Measurements from ENCODE around the gene KCMF1.

GRCh38 chr2:84969511-84970209 lies 1.3 kb upstream of the KCMF1 start:
- no peak for TF ChIP-seq CHD4 (IDR thresholded peaks at IDR 0.05)
- no peak for TF ChIP-seq POLR2AphosphoS2 (IDR thresholded peaks at IDR 0.05; ENCODE audit: low read depth, low read length)
- no peak for TF ChIP-seq CTCF (IDR thresholded peaks at IDR 0.05 in 2 of 3, conservative IDR thresholded peaks at IDR 0.05 in 1 of 3; ENCODE audit: control insufficient read depth in 2 of 3, extremely low read depth in 1 of 3, insufficient read depth in 1 of 3, low read depth in 3 of 3, low read length in 3 of 3)
- TF ChIP-seq CBFB (IDR thresholded peaks at IDR 0.05; ENCODE audit: low read depth): no peak
- no peak for TF ChIP-seq MYC (IDR thresholded peaks at IDR 0.05; ENCODE audit: insufficient read depth, insufficient read length, insufficient replicate concordance, low read length, severe bottlenecking)
- no peak for TF ChIP-seq EED (IDR thresholded peaks at IDR 0.05; ENCODE audit: low read depth)
- TF ChIP-seq SMARCA5 (IDR thresholded peaks at IDR 0.05): peak; percentile 94
